IMR-90 (cell line): ENCODE measurements around the gene HCN4. TPM values are rescaled to one million over a fixed set of nuclear protein-coding genes. Genes with fewer than 3 reads are reported as not detected.

Experiments
- ATAC-seq: fragments of 200-7000 bp; cut with Tn5 transposase; 2 replicates; pipeline ENCODE4 v1.9.1; 2020; ENCODE audit warnings: low read depth, mild to moderate bottlenecking, moderate library complexity
- BruUV-seq: library from RNA; stranded (reverse); fragments of 400-500 nt; replicated peaks from 2 replicates; lab custom pipeline; 2021; lab: Mats Ljungman, UMichigan
- CTCF ChIA-PET: fragments of 300-600 bp; formaldehyde crosslinking; extraction: SDS; loops from one replicate; lab custom pipeline; 2021; ENCODE audit warnings: antibody characterized with exemption; lab: Yijun Ruan, JAX
- POLR2A ChIA-PET: fragments of 300-600 bp; sonication (Branson Sonifier 250); formaldehyde crosslinking; loops from one replicate; lab custom pipeline; 2022; ENCODE audit warnings: antibody characterized with exemption; ENCODE audit not compliant: unreplicated experiment; lab: Charles Lee
- DNase-seq: peaks from one replicate; pipeline ENCODE4 v3.0.0; 2013
- H2AFZ ChIP-seq: replicated peaks from 2 replicates; pipeline ENCODE3; 2013; ENCODE audit warnings: low read length, mild to moderate bottlenecking; ENCODE audit not compliant: poor library complexity
- H2AK5ac ChIP-seq: 2 replicates; pipeline ENCODE4 v1.6.1; 2013; ENCODE audit warnings: low read depth, low read length, inconsistent platforms
- H2AK9ac ChIP-seq: replicated peaks from 2 replicates; pipeline ENCODE3; 2013; ENCODE audit warnings: mild to moderate bottlenecking, low read depth, low read length, moderate library complexity; ENCODE audit not compliant: poor library complexity
- H2BK120ac ChIP-seq: 2 replicates; pipeline ENCODE4 v1.6.1; 2013; ENCODE audit warnings: low read depth, low read length, inconsistent platforms
- H2BK15ac ChIP-seq: 3 replicates; pipeline ENCODE4 v1.6.1; 2013; ENCODE audit warnings: low read depth, low read length, inconsistent platforms
- H2BK20ac ChIP-seq: 2 replicates; pipeline ENCODE4 v1.6.1; 2013; ENCODE audit warnings: low read depth, mild to moderate bottlenecking, inconsistent platforms, low read length, moderate library complexity
- H2BK5ac ChIP-seq: 2 replicates; pipeline ENCODE4 v1.6.1; 2013; ENCODE audit warnings: mild to moderate bottlenecking, low read depth, low read length, inconsistent platforms; ENCODE audit not compliant: poor library complexity, severe bottlenecking
- H3K14ac ChIP-seq: replicated peaks from 2 replicates; pipeline ENCODE4 v1.6.1; 2013; ENCODE audit warnings: low read depth, low read length, inconsistent platforms
- H3K18ac ChIP-seq: 2 replicates; pipeline ENCODE4 v1.6.1; 2013; ENCODE audit warnings: low read depth, low read length, control low read depth
- H3K23ac ChIP-seq: 2 replicates; pipeline ENCODE4 v1.6.1; 2013; ENCODE audit warnings: low read depth, low read length, inconsistent platforms
- H3K27ac ChIP-seq: 2 replicates; pipeline ENCODE4 v1.5.1; 2013; ENCODE audit warnings: mild to moderate bottlenecking, control low read depth, low read length; ENCODE audit not compliant: insufficient read depth
- H3K27me3 ChIP-seq: 2 replicates; pipeline ENCODE4 v1.6.1; 2013; ENCODE audit warnings: low read length; ENCODE audit not compliant: control insufficient read depth, insufficient read depth
- H3K36me3 ChIP-seq: 2 replicates; pipeline ENCODE4 v1.6.1; 2013; ENCODE audit warnings: low read length, mixed read lengths; ENCODE audit not compliant: control insufficient read depth, insufficient read depth
- H3K4ac ChIP-seq: 2 replicates; pipeline ENCODE4 v1.6.1; 2013; ENCODE audit warnings: low read depth, low read length, inconsistent platforms
- H3K4me1 ChIP-seq: 2 replicates; pipeline ENCODE4 v1.6.1; 2013; ENCODE audit warnings: low read length, mixed read lengths; ENCODE audit not compliant: control insufficient read depth, insufficient read depth
- H3K4me2 ChIP-seq: 2 replicates; pipeline ENCODE4 v1.6.1; 2013; ENCODE audit warnings: low read depth, mild to moderate bottlenecking, control low read depth, low read length, moderate library complexity
- H3K4me3 ChIP-seq: 2 replicates; pipeline ENCODE4 v1.5.1; 2013; ENCODE audit warnings: low read depth, mild to moderate bottlenecking, control low read depth, low read length, moderate library complexity; ENCODE audit not compliant: insufficient read depth
- H3K56ac ChIP-seq: 2 replicates; pipeline ENCODE4 v1.6.1; 2013; ENCODE audit warnings: low read length, inconsistent platforms; ENCODE audit not compliant: insufficient read depth; ENCODE audit errors: extremely low read depth
- H3K79me1 ChIP-seq, 2 experiments: 2 replicates each; pipeline ENCODE4 v1.6.1; 2013; ENCODE audit warnings: low read length in 2 of 2, inconsistent platforms in 1 of 2, low read depth in 1 of 2
- H3K9ac ChIP-seq: 2 replicates; pipeline ENCODE4 v1.6.1; 2013; ENCODE audit warnings: low read depth, low read length, control low read depth
- H3K9me1 ChIP-seq: 2 replicates; pipeline ENCODE4 v1.6.1; 2013; ENCODE audit warnings: low read length, inconsistent platforms; ENCODE audit not compliant: insufficient read depth
- H3K9me3 ChIP-seq: 2 replicates; pipeline ENCODE4 v1.6.1; 2013; ENCODE audit warnings: low read length; ENCODE audit not compliant: control insufficient read depth, insufficient read depth
- H4K20me1 ChIP-seq: 2 replicates; pipeline ENCODE4 v1.6.1; 2013; ENCODE audit warnings: low read length, inconsistent platforms; ENCODE audit not compliant: insufficient read depth
- H4K5ac ChIP-seq: 2 replicates; pipeline ENCODE4 v1.6.1; 2013; ENCODE audit warnings: mild to moderate bottlenecking, low read depth, low read length, control low read depth
- H4K8ac ChIP-seq, 2 experiments: 2 replicates each; pipeline ENCODE4 v1.6.1; 2013; ENCODE audit warnings: low read depth in 2 of 2, low read length in 2 of 2, control low read depth in 1 of 2, inconsistent platforms in 1 of 2
- H4K91ac ChIP-seq: 2 replicates; pipeline ENCODE4 v1.6.1; 2013; ENCODE audit warnings: low read depth, low read length, inconsistent platforms; ENCODE audit not compliant: insufficient read depth
- BHLHE40 ChIP-seq: fragments of 150-350 bp; IDR thresholded peaks from 2 replicates; pipeline ENCODE4 v1.6.1; 2016; ENCODE audit warnings: mild to moderate bottlenecking, low read depth, low read length
- CEBPB ChIP-seq: IDR thresholded peaks from 2 replicates; pipeline ENCODE4 v1.6.1; 2012; ENCODE audit warnings: low read depth, low read length, improper control_type of control experiment
- CHD1 ChIP-seq: IDR thresholded peaks from 2 replicates; pipeline ENCODE4 v1.6.1; 2012; ENCODE audit warnings: low read depth, low read length, improper control_type of control experiment
- FOS ChIP-seq: fragments of 150-350 bp; IDR thresholded peaks from 2 replicates; pipeline ENCODE4 v1.6.1; 2016; ENCODE audit warnings: low read depth, low read length
- MAFK ChIP-seq: IDR thresholded peaks from 2 replicates; pipeline ENCODE4 v1.6.1; 2012; ENCODE audit warnings: low read depth, low read length, improper control_type of control experiment
- MAZ ChIP-seq: IDR thresholded peaks from 2 replicates; pipeline ENCODE4 v1.6.1; 2012; ENCODE audit warnings: low read depth, mild to moderate bottlenecking, low read length, improper control_type of control experiment, moderate library complexity, borderline replicate concordance
- MXI1 ChIP-seq: IDR thresholded peaks from 2 replicates; pipeline ENCODE4 v1.6.1; 2012; ENCODE audit warnings: low read depth, mild to moderate bottlenecking, low read length, moderate library complexity, borderline replicate concordance
- NFE2L2 ChIP-seq: fragments of 150-350 bp; IDR thresholded peaks from 2 replicates; pipeline ENCODE4 v1.6.1; 2016; ENCODE audit warnings: low read depth, mild to moderate bottlenecking, low read length
- POLR2A ChIP-seq: IDR thresholded peaks from 2 replicates; pipeline ENCODE4 v1.6.1; 2012; ENCODE audit warnings: mild to moderate bottlenecking, low read depth, low read length
- RAD21 ChIP-seq: IDR thresholded peaks from 2 replicates; pipeline ENCODE4 v1.6.1; 2012; ENCODE audit warnings: low read length, improper control_type of control experiment
- RCOR1 ChIP-seq: IDR thresholded peaks from 2 replicates; pipeline ENCODE4 v1.6.1; 2012; ENCODE audit warnings: mild to moderate bottlenecking, low read length, improper control_type of control experiment; ENCODE audit not compliant: insufficient replicate concordance
- RFX5 ChIP-seq: IDR thresholded peaks from 2 replicates; pipeline ENCODE4 v1.8.0; 2012; ENCODE audit warnings: low read depth, mild to moderate bottlenecking, low read length, moderate library complexity
- SMC3 ChIP-seq: fragments of 150-350 bp; IDR thresholded peaks from 2 replicates; pipeline ENCODE4 v1.6.1; 2016; ENCODE audit warnings: low read depth, mild to moderate bottlenecking, antibody characterized with exemption, low read length, moderate library complexity
- WGBS, 2 experiments: methylation state at CpG; one replicate each; pipeline versions ENCODE4 v1.1.5 to v1.1.7; 2013; ENCODE audit warnings: missing lambda C conversion rate in 2 of 2; ENCODE audit not compliant: insufficient read length in 1 of 2; ENCODE audit errors: extremely low coverage in 2 of 2; 5-methylcytosine and 5-hydroxymethylcytosine counted together
- dilution Hi-C: fragments of 300-500 bp; cut with HindIII; formaldehyde crosslinking; loops from one replicate; pipeline ENCODE4 v1.14.3; 2018; ENCODE audit warnings: low sequenced_read_pairs; ENCODE audit not compliant: unreplicated experiment
- in situ Hi-C: fragments of 300-500 bp; cut with MboI; formaldehyde crosslinking; loops from 3 replicates; pipeline ENCODE4 v1.14.3; 2019; ENCODE audit warnings: low sequenced_read_pairs, inconsistent platforms, mixed read lengths
- intact Hi-C: fragments of 100-400 bp; cut with micrococcal nuclease; formaldehyde crosslinking; loops from 2 replicates; pipeline ENCODE4 v1.10.0; 2022
- polyA plus RNA-seq, 3 experiments: library from polyadenylated mRNA; depleted of rRNA; stranded (reverse); fragments of >200 nt; gene quantifications; 2 replicates each; pipeline ENCODE4 v1.2.3, GENCODE V29; 2012; ENCODE audit warnings: low replicate concordance in 1 of 3
- total RNA-seq: library from RNA; depleted of rRNA; stranded (reverse); fragments of >200 nt; gene quantifications from 2 replicates; pipeline ENCODE4 v1.2.3, GENCODE V29; 2012
- TF ChIP-seq, protein P1 (sequence below): fragments of 150-350 bp; IDR thresholded peaks from 2 replicates; pipeline ENCODE4 v1.6.1; 2017; ENCODE audit warnings: mild to moderate bottlenecking, antibody characterized with exemption, low read length, low read depth
- TF ChIP-seq, protein P2 (sequence below): conservative IDR thresholded peaks from 2 replicates; pipeline ENCODE4 v1.5.1; 2012; ENCODE audit warnings: mild to moderate bottlenecking, low read depth, low read length, improper control_type of control experiment
- TF ChIP-seq, protein P3 (sequence below): fragments of 150-350 bp; IDR thresholded peaks from 2 replicates; pipeline ENCODE4 v1.6.1; 2016; ENCODE audit warnings: low read depth, mild to moderate bottlenecking, low read length, moderate library complexity, borderline replicate concordance

The HCN4 gene
- total and polyA plus RNA-seq, 2 of the 4 experiments (the other 2 are of a cell fraction): not detected

DNA sequence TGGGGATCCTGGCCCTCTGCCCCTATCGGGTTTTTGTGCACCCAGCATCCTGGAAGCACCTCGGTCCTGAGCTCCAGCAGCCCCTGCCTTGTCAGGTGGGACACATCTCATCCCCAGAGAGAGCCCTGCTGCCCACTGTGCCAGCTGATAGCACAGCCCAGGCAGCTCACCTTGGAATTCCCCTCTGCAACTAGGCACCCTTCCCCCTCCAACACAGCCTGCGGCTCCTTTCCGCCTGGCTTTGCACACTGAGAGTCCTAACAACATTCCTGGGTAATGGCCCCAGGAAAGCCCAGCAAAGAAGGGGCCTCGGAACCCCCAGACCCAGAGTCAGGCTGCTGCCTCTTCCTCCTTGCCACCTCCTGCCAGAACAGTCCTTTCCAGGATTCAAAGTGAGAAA is 5.9 kb downstream of the HCN4 start:
- H3K79me1 ChIP-seq: no peaks in the 10 kb centered on the region
- no peak overlapping the region for H2BK5ac ChIP-seq
- H2AK5ac ChIP-seq: no peak overlapping the region
- in situ Hi-C loops (no loop called here), dilution Hi-C loops (no loop called here), intact Hi-C loops (no loop called here)
- H3K9me1 ChIP-seq: no peaks in the 10 kb centered on the region
- ChIA-PET POLR2A (no interaction called here), CTCF (no interaction called here)
- H3K27me3 ChIP-seq: peaks cover 94% of the 10 kb centered on the region
- H3K27ac ChIP-seq: no peak overlapping the region
- H4K8ac ChIP-seq: no peak overlapping the region
- BruUV-seq: no TSS peak
- no peaks in the 10 kb centered on the region for H3K36me3 ChIP-seq
- no peak overlapping the region for H3K56ac ChIP-seq
- H2AFZ ChIP-seq: no peak overlapping the region
- H3K23ac ChIP-seq: no peak overlapping the region
- H3K18ac ChIP-seq: no peak overlapping the region
- H4K20me1 ChIP-seq: no peaks in the 10 kb centered on the region
- H3K4me2 ChIP-seq: no peak overlapping the region
- H3K14ac ChIP-seq: no peak overlapping the region
- H2AK9ac ChIP-seq: no peak overlapping the region
- H2BK20ac ChIP-seq: no peak overlapping the region
- no peaks in the 10 kb centered on the region; the same call in 1 of the 2 replicates for H3K9me3 ChIP-seq
- H3K4ac ChIP-seq: no peak overlapping the region
- H4K91ac ChIP-seq: no peak overlapping the region
- TF ChIP-seq, protein P1, sequence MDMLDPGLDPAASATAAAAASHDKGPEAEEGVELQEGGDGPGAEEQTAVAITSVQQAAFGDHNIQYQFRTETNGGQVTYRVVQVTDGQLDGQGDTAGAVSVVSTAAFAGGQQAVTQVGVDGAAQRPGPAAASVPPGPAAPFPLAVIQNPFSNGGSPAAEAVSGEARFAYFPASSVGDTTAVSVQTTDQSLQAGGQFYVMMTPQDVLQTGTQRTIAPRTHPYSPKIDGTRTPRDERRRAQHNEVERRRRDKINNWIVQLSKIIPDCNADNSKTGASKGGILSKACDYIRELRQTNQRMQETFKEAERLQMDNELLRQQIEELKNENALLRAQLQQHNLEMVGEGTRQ: no peak
- TF ChIP-seq MAZ (no peak), MAFK (no peak), RCOR1 (no peak), FOS (no peak), MXI1 (no peak), CEBPB (no peak), NFE2L2 (no peak), RAD21 (no peak), SMC3 (no peak), RFX5 (no peak), POLR2A (no peak), CHD1 (no peak), BHLHE40 (no peak)
- TF ChIP-seq, protein P2, sequence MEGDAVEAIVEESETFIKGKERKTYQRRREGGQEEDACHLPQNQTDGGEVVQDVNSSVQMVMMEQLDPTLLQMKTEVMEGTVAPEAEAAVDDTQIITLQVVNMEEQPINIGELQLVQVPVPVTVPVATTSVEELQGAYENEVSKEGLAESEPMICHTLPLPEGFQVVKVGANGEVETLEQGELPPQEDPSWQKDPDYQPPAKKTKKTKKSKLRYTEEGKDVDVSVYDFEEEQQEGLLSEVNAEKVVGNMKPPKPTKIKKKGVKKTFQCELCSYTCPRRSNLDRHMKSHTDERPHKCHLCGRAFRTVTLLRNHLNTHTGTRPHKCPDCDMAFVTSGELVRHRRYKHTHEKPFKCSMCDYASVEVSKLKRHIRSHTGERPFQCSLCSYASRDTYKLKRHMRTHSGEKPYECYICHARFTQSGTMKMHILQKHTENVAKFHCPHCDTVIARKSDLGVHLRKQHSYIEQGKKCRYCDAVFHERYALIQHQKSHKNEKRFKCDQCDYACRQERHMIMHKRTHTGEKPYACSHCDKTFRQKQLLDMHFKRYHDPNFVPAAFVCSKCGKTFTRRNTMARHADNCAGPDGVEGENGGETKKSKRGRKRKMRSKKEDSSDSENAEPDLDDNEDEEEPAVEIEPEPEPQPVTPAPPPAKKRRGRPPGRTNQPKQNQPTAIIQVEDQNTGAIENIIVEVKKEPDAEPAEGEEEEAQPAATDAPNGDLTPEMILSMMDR: no peak
- TF ChIP-seq, protein P3, sequence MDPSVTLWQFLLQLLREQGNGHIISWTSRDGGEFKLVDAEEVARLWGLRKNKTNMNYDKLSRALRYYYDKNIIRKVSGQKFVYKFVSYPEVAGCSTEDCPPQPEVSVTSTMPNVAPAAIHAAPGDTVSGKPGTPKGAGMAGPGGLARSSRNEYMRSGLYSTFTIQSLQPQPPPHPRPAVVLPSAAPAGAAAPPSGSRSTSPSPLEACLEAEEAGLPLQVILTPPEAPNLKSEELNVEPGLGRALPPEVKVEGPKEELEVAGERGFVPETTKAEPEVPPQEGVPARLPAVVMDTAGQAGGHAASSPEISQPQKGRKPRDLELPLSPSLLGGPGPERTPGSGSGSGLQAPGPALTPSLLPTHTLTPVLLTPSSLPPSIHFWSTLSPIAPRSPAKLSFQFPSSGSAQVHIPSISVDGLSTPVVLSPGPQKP: no peak
- H3K9ac ChIP-seq: no peak overlapping the region
- WGBS, 2 experiments: no CpG with 5 or more reads among the region's 5 CpGs
- no peak overlapping the region for H2BK120ac ChIP-seq
- H2BK15ac ChIP-seq: no peak overlapping the region
- DNase-seq (no peak), ATAC-seq (no peak)
- H3K4me3 ChIP-seq: no peak overlapping the region
- H3K4me1 ChIP-seq: no peaks in the 10 kb centered on the region
- H4K5ac ChIP-seq: no peak overlapping the region
